ENCODE measurements around the gene RNF227. TPM values are rescaled to one million over a fixed set of nuclear protein-coding genes. Genes with fewer than 3 reads are reported as not detected.

RNF227 gene
- total and polyA plus RNA-seq, 2 experiments from 2014 or later: 0.42 to 1.4 TPM

- TF ChIP-seq REST (IDR thresholded peaks at IDR 0.05; ENCODE audit: unreplicated experiment) (no peak), NANOG (IDR thresholded peaks at IDR 0.05; ENCODE audit: borderline replicate concordance) (no peak), ZNF114 (CRISPR knock-in tag; IDR thresholded peaks at IDR 0.05) (no peak), STAT1 (IDR thresholded peaks at IDR 0.05; ENCODE audit: unreplicated experiment) (no peak)
Observed at GRCh38 chr17:7943291-7943690, 27.2 kb upstream of the RNF227 start (continued).

GRCh38 chr17:7940743-7941142, 24.7 kb upstream of the RNF227 start:
- H3K4me3 Mint-ChIP-seq: no peak overlapping the region
- H3K9me2 ChIP-seq (ENCODE audit: insufficient read depth): no peaks in the 10 kb centered on the region
- no peak overlapping the region for H3K4me2 ChIP-seq
- H3K27me3 ChIP-seq (ENCODE audit: insufficient read depth): no peaks in the 10 kb centered on the region
- no peak for DNase-seq (ENCODE audit: low spot score)
- H3K79me2 ChIP-seq (replicated peaks; ENCODE audit: insufficient read depth): no peaks in the 10 kb centered on the region
- H3F3A ChIP-seq (replicated peaks; ENCODE audit: low read depth): no peaks in the 10 kb centered on the region
- H3K4me3 ChIP-seq: no peak overlapping the region
- no peak overlapping the region for H2AFZ ChIP-seq
- peaks cover 3% of the 10 kb centered on the region; the same call in 1 of the 2 replicates for H3K36me3 ChIP-seq (ENCODE audit: insufficient read depth)
- no peaks in the 10 kb centered on the region; the same call in none of the 2 replicates for H4K20me1 ChIP-seq (replicated peaks; ENCODE audit: insufficient read depth)
- no peak for ATAC-seq
- peaks cover 4% of the 10 kb centered on the region for H3K27me3 Mint-ChIP-seq (ENCODE audit: insufficient read depth, low read depth, poor library complexity)
- no peaks in the 10 kb centered on the region for H3K4me1 ChIP-seq (ENCODE audit: insufficient read depth)
- H3K36me3 Mint-ChIP-seq (ENCODE audit: low read depth): peaks cover 62% of the 10 kb centered on the region
- H3K9me3 Mint-ChIP-seq: no peaks in the 10 kb centered on the region
- no peaks in the 10 kb centered on the region for H3K4me1 Mint-ChIP-seq
- no peak overlapping the region for H3K27ac Mint-ChIP-seq
- no peak overlapping the region for H3K27ac ChIP-seq (ENCODE audit: low read depth)
- TF ChIP-seq REST (IDR thresholded peaks at IDR 0.05; ENCODE audit: unreplicated experiment) (no peak), NANOG (IDR thresholded peaks at IDR 0.05; ENCODE audit: borderline replicate concordance) (no peak), CTCF (conservative IDR thresholded peaks at IDR 0.05; ENCODE audit: low read depth in 2 of 2) (no peak), CREB1 (CRISPR knock-in tag; IDR thresholded peaks at IDR 0.05; ENCODE audit: low read depth) (no peak), JUNB (IDR thresholded peaks at IDR 0.05; ENCODE audit: unreplicated experiment) (no peak), EZH2 (IDR thresholded peaks at IDR 0.05; ENCODE audit: low read depth, unreplicated experiment) (no peak), STAT1 (IDR thresholded peaks at IDR 0.05; ENCODE audit: unreplicated experiment) (no peak), POLR2AphosphoS5 (IDR thresholded peaks at IDR 0.05; ENCODE audit: low read depth) (no peak), ZNF114 (CRISPR knock-in tag; IDR thresholded peaks at IDR 0.05) (no peak), ZNF462 (CRISPR knock-in tag; IDR thresholded peaks at IDR 0.05) (no peak)

Measured in GM23338 (cell line).